T-cell (primary cell): Measurements from ENCODE around the gene PCDHGB5. TPM values are rescaled to one million over a fixed set of nuclear protein-coding genes. Genes with fewer than 3 reads are reported as not detected.

Experiments
- total RNA-seq, 35 experiments: library from RNA in 6 of 35; stranded (reverse) in 6 of 35; fragments of 120-200 nt in 1 of 35; gene quantifications; one replicate each; pipeline versions ENCODE4 v1.2.1 to v1.2.4 and lab custom pipeline; 2013 to 2026

PCDHGB5 gene
- total RNA-seq, 5 donors from 2014 or later (not counting 1 experiment from before 2014, with no cell fraction given) = 0.26 to 0.96 (median 0.39) TPM

Other genes with a start within 250 kb of the PCDHGB5 start
- gene PCDHB6, start 247.9 kb upstream of the PCDHGB5 start, total RNA-seq = not detected
- not detected for gene PCDHB7, start 225.3 kb upstream of the PCDHGB5 start, total RNA-seq
- not detected for gene PCDHB8, start 220.2 kb upstream of the PCDHGB5 start, total RNA-seq
- gene PCDHB16, start 215.6 kb upstream of the PCDHGB5 start, total RNA-seq = not detected
- gene PCDHB9, start 210.8 kb upstream of the PCDHGB5 start, total RNA-seq = under 1 TPM in 3 of 5 donors, not detected in 2; 0.09 to 0.26 (median 0.23) TPM
- not detected for gene PCDHB10, start 205.6 kb upstream of the PCDHGB5 start, total RNA-seq
- not detected for gene PCDHB11, start 198.3 kb upstream of the PCDHGB5 start, total RNA-seq
- gene PCDHB12, start 189.2 kb upstream of the PCDHGB5 start, total RNA-seq = not detected
- under 1 TPM in 1 of 5 donors, not detected in 4; 0.06 TPM for gene PCDHB13, start 184.0 kb upstream of the PCDHGB5 start, total RNA-seq
- under 1 TPM in 1 of 5 donors, not detected in 4; 0.12 TPM for gene PCDHB14, start 174.6 kb upstream of the PCDHGB5 start, total RNA-seq
- under 1 TPM in 2 of 5 donors, not detected in 3; 0.12 to 0.16 TPM for gene PCDHB15, start 152.6 kb upstream of the PCDHGB5 start, total RNA-seq
- 1 to 10 TPM in 2 of 5 donors, under 1 TPM in 2, not detected in 1; 0.49 to 2.0 (median 0.97) TPM for gene SLC25A2, start 93.9 kb upstream of the PCDHGB5 start, total RNA-seq
- gene TAF7, start 77.2 kb upstream of the PCDHGB5 start, total RNA-seq = 100 to 1,000 TPM in 3 of 5 donors, 10 to 100 TPM in 2; 83.7 to 103 (median 101) TPM
- under 1 TPM in 4 of 5 donors, not detected in 1; 0.16 to 0.38 (median 0.31) TPM for gene PCDHGA1, start 67.4 kb upstream of the PCDHGB5 start, total RNA-seq
- gene PCDHGA2, start 59.2 kb upstream of the PCDHGB5 start, total RNA-seq = under 1 TPM in 2 of 5 donors, not detected in 3; 0.13 to 0.15 TPM
- gene PCDHGA3, start 54.1 kb upstream of the PCDHGB5 start, total RNA-seq = under 1 TPM in 2 of 5 donors, not detected in 3; 0.09 to 0.20 TPM
- under 1 TPM in 2 of 5 donors, not detected in 3; 0.13 to 0.19 TPM for gene PCDHGB1, start 47.8 kb upstream of the PCDHGB5 start, total RNA-seq
- gene PCDHGA4, start 42.9 kb upstream of the PCDHGB5 start, total RNA-seq = under 1 TPM in 4 of 5 donors, not detected in 1; 0.18 to 0.37 (median 0.28) TPM
- under 1 TPM; 0.16 to 0.62 (median 0.47) TPM for gene PCDHGB2, start 38.0 kb upstream of the PCDHGB5 start, total RNA-seq
- gene PCDHGA5, start 33.8 kb upstream of the PCDHGB5 start, total RNA-seq = under 1 TPM in 3 of 5 donors, not detected in 2; 0.06 to 0.43 (median 0.41) TPM
- under 1 TPM; 0.20 to 0.85 (median 0.41) TPM for gene PCDHGB3, start 27.7 kb upstream of the PCDHGB5 start, total RNA-seq
- under 1 TPM; 0.19 to 0.64 (median 0.28) TPM for gene PCDHGA6, start 24.1 kb upstream of the PCDHGB5 start, total RNA-seq
- gene PCDHGA7, start 15.2 kb upstream of the PCDHGB5 start, total RNA-seq = under 1 TPM; 0.16 to 0.53 (median 0.21) TPM
- gene PCDHGB4, start 10.2 kb upstream of the PCDHGB5 start, total RNA-seq = under 1 TPM; 0.09 to 0.29 (median 0.19) TPM
- gene PCDHGA8, start 5.3 kb upstream of the PCDHGB5 start, total RNA-seq = under 1 TPM in 3 of 5 donors, not detected in 2; 0.05 to 0.13 (median 0.09) TPM
- gene PCDHGA9, start 4.8 kb downstream of the PCDHGB5 start, total RNA-seq = under 1 TPM in 4 of 5 donors, not detected in 1; 0.14 to 0.26 (median 0.19) TPM
- under 1 TPM in 4 of 5 donors, not detected in 1; 0.19 to 0.59 (median 0.37) TPM for gene PCDHGB6, start 10.1 kb downstream of the PCDHGB5 start, total RNA-seq
- under 1 TPM; 0.10 to 0.53 (median 0.32) TPM for gene PCDHGA10, start 15.0 kb downstream of the PCDHGB5 start, total RNA-seq
- gene PCDHGB7, start 19.7 kb downstream of the PCDHGB5 start, total RNA-seq = under 1 TPM; 0.16 to 0.33 (median 0.22) TPM
- gene PCDHGA11, start 23.1 kb downstream of the PCDHGB5 start, total RNA-seq = under 1 TPM in 4 of 5 donors, not detected in 1; 0.06 to 0.44 (median 0.11) TPM
- under 1 TPM in 4 of 5 donors, not detected in 1; 0.09 to 0.53 (median 0.22) TPM for gene PCDHGA12, start 32.6 kb downstream of the PCDHGB5 start, total RNA-seq
- gene PCDHGC3, start 78.0 kb downstream of the PCDHGB5 start, total RNA-seq = under 1 TPM in 4 of 5 donors, not detected in 1; 0.12 to 0.30 (median 0.24) TPM
- under 1 TPM in 2 of 5 donors, not detected in 3; 0.18 to 0.51 TPM for gene PCDHGC4, start 87.1 kb downstream of the PCDHGB5 start, total RNA-seq
- gene PCDHGC5, start 91.1 kb downstream of the PCDHGB5 start, total RNA-seq = not detected
- 100 to 1,000 TPM; 190 to 271 (median 211) TPM for gene DIAPH1, start 221.1 kb downstream of the PCDHGB5 start, total RNA-seq
- gene HDAC3, start 238.9 kb downstream of the PCDHGB5 start, total RNA-seq = 10 to 100 TPM; 68.5 to 78.5 (median 73.8) TPM
- gene RELL2, start 239.1 kb downstream of the PCDHGB5 start, total RNA-seq = 10 to 100 TPM; 15.3 to 30.7 (median 26.0) TPM